ENCODE measurements around the gene RITA1. TPM values are rescaled to one million over a fixed set of nuclear protein-coding genes. Genes with fewer than 3 reads are reported as not detected.

Gene RITA1
- total RNA-seq, 1 donor from 2014 or later, result 17.9 TPM

DNA sequence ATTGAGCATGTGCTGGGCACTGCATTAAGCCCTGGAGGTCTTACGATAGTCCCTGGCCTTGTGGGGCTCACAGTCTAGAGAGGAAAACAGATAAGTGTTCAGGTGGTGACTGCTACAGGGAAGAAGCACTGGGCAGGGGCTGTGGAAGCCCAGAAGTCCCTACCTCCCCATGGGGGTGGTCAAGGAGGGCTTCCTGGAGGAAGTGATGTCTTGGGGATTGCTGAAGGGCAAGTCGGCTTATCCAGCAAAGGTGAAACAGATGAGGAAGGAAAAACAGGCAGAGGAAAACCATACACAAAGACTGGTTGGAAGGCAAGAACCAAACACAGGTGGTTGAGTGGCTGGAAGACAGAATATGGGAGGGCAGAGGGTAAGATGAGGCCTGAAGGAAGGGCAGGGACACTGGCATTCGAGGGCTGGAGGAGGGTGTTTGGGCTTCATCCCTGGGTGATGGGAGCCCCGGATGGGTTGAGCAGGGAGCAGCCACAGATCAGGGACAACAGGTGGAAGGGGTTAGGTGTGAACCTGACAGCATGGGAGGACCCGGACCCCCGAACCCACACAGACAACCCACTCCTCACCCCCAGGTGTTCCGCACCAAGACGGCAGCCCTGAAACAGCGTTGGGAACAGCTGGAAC, 33.2 kb upstream of the RITA1 start:
- H3K9me3 ChIP-seq (replicated peaks), result no peaks in the 10 kb centered on the region
- no peak overlapping the region for H3K27ac ChIP-seq (replicated peaks)
- intact Hi-C loops (cut with micrococcal nuclease), result no loop called here
- peaks cover 77% of the 10 kb centered on the region for H3K27me3 ChIP-seq (ENCODE audit: low read depth)
- peaks cover 28% of the 10 kb centered on the region for H3K4me1 ChIP-seq
- H3K36me3 ChIP-seq, result peaks cover 3% of the 10 kb centered on the region
- no peak for DNase-seq
- H3K4me3 ChIP-seq, result peak overlapping the region; percentile 61
- TF ChIP-seq, protein P1, sequence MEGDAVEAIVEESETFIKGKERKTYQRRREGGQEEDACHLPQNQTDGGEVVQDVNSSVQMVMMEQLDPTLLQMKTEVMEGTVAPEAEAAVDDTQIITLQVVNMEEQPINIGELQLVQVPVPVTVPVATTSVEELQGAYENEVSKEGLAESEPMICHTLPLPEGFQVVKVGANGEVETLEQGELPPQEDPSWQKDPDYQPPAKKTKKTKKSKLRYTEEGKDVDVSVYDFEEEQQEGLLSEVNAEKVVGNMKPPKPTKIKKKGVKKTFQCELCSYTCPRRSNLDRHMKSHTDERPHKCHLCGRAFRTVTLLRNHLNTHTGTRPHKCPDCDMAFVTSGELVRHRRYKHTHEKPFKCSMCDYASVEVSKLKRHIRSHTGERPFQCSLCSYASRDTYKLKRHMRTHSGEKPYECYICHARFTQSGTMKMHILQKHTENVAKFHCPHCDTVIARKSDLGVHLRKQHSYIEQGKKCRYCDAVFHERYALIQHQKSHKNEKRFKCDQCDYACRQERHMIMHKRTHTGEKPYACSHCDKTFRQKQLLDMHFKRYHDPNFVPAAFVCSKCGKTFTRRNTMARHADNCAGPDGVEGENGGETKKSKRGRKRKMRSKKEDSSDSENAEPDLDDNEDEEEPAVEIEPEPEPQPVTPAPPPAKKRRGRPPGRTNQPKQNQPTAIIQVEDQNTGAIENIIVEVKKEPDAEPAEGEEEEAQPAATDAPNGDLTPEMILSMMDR (IDR thresholded peaks at IDR 0.05; ENCODE audit: borderline replicate concordance), result no peak

DNA sequence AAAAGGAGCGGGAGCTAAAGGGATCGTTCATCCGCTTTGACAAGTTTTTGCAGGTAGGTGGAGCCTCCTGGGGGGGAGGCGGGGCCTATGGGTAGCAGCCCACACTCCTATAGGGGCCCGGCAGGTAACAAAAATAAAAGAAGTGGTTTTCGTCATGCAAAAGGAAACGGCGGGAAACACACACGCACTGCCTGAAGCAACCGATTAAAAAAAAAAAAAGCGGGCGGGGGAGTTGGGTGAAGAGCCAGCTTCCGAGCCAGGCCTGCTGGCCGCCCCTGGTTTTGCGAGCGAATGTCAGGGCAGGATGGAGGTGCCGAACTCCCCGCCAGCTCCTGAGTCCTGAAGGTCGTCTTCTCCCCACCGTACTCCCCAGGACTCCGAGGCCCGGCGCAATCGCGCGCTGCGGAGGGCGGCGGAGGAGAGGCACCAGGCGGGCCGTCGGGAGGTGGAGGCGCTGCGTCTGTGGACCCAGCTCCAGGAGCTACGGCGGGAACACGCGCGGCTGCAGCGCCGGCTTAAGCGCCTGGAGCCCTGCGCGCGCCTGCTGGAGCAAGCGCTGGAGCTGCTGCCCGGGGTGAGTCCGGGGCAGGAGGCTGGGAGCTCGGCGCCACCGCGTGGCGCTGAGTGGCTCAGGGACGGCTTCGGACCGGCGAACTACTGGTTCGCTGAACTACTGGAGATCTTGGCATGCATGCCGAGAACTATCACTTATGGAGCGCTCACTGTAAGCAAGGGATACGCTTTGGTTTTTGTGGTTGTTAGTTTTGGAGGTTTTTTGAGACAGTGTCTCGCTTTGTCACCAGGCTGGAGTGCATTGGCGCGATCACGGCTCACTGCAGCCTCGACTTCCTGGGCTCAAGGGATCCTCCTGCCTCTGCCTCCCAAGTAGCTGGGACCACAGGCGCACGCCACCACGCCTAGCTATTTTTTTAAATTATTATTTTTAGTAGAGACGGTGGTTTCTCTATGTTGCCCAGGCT, 32.4 kb upstream of the RITA1 start:
- H3K4me1 ChIP-seq, result peaks cover 28% of the 10 kb centered on the region
- H3K4me3 ChIP-seq, result peak overlapping the region; percentile 61
- intact Hi-C loops (cut with micrococcal nuclease), result no loop called here
- H3K27me3 ChIP-seq (ENCODE audit: low read depth), result peaks cover 85% of the 10 kb centered on the region
- TF ChIP-seq, protein P1 (IDR thresholded peaks at IDR 0.05; ENCODE audit: borderline replicate concordance), result peak; percentile 64
- DNase-seq, result peak; percentile 68
- H3K36me3 ChIP-seq, result peaks cover 11% of the 10 kb centered on the region
- no peaks in the 10 kb centered on the region for H3K9me3 ChIP-seq (replicated peaks)
- no peak overlapping the region for H3K27ac ChIP-seq (replicated peaks)

DNA sequence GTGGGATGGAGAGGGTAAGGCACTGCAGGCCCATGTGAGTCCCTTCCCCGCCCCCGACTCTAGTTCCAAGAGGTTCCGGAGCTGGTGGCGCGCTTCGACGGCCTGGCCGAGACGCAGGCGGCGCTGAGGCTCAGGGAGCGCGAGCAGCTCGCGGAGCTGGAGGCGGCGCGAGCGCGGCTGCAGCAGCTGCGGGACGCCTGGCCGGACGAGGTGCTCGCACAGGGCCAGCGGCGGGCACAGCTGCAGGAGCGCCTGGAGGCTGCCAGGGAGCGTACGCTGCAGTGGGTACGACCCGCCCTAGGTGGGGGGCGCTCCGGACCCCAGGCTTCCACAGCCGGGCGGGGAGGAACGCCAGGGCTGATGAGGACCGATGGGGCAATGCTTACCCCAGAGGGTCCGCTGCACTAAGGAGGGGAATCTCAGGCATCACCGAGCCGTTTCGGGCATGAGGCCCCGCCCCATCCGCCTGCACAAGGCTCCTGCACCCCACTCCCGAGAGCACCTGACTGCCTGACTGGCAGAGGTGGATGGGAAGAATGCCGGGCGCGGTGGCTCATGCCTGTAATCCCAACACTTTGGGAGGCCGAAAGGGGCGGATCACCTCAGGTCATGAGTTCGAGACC, 31.1 kb upstream of the RITA1 start:
- Histone ChIP-seq H3K4me1 (peaks cover 25% of the 10 kb centered on the region), H3K27ac (replicated peaks) (no peak overlapping the region), H3K27me3 (ENCODE audit: low read depth) (peaks cover 90% of the 10 kb centered on the region), H3K9me3 (replicated peaks) (no peaks in the 10 kb centered on the region), H3K4me3 (peak overlapping the region; percentile 40), H3K36me3 (peaks cover 24% of the 10 kb centered on the region)
- DNase-seq, result no peak
- TF ChIP-seq, protein P1 (IDR thresholded peaks at IDR 0.05; ENCODE audit: borderline replicate concordance), result no peak
- intact Hi-C loops (cut with micrococcal nuclease), result no loop called here

DNA sequence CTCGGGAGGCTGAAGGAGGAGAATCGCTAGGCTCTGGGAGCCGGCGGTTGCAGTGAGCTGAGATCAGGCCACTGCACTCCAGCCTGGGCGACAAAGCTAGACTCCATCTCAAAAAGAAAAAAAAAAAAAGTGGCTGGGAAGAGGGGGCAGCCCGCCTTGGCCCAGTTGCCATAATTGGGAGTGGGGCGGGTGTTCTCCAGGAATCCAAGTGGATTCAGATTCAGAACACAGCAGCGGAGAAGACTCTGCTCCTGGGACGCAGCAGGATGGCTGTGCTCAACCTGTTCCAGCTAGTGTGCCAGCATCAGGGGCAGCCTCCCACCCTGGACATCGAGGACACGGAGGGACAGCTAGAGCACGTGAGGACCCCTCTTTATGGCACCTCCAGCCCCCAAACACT, 30.5 kb upstream of the RITA1 start:
- intact Hi-C loops (cut with micrococcal nuclease), result no loop called here
- TF ChIP-seq, protein P1 (IDR thresholded peaks at IDR 0.05; ENCODE audit: borderline replicate concordance), result no peak
- H3K4me1 ChIP-seq, result peaks cover 19% of the 10 kb centered on the region
- no peak overlapping the region for H3K27ac ChIP-seq (replicated peaks)
- DNase-seq, result no peak
- H3K4me3 ChIP-seq, result peak overlapping the region; percentile 40
- peaks cover 84% of the 10 kb centered on the region for H3K27me3 ChIP-seq (ENCODE audit: low read depth)
- H3K36me3 ChIP-seq, result peaks cover 30% of the 10 kb centered on the region
- no peaks in the 10 kb centered on the region for H3K9me3 ChIP-seq (replicated peaks)

DNA sequence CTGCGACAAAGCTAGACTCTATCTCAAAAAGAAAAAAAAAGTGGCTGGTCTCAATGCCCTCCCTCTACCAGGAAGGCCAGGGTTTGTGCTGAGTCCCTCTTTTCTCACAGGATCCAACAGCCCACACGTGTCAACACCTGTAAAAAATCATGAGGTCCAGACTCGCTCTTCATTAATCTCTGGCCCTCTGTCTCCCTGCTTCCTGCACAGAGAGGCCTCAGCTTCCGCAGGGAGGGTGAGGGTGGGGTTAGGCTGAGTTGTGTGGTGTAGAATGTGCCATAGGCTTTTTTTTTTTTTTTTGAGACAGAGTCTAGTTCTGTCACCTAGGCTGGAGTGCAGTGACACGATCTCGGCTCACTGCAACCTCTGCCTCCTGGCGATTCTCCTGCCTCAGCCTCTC, 29.9 kb upstream of the RITA1 start:
- peaks cover 19% of the 10 kb centered on the region for H3K4me1 ChIP-seq
- TF ChIP-seq, protein P1 (IDR thresholded peaks at IDR 0.05; ENCODE audit: borderline replicate concordance), result no peak
- intact Hi-C loops (cut with micrococcal nuclease), result no loop called here

More for the DNA sequence above, 29.9 kb upstream of the RITA1 start:
- no peak overlapping the region for H3K27ac ChIP-seq (replicated peaks)
- DNase-seq, result no peak
- H3K36me3 ChIP-seq, result peaks cover 36% of the 10 kb centered on the region
- H3K9me3 ChIP-seq (replicated peaks), result no peaks in the 10 kb centered on the region
- no peak overlapping the region for H3K4me3 ChIP-seq
- peaks cover 78% of the 10 kb centered on the region for H3K27me3 ChIP-seq (ENCODE audit: low read depth)

Measured in left ventricle myocardium inferior (tissue), 1 donor.